GM23338 (cell line): ENCODE data around the gene OR2M7.

Source experiments
- CREB1 ChIP-seq: fragments of 250-450 bp; sonication (Bioruptor Pico); IDR thresholded peaks from 2 replicates; pipeline ENCODE4 v1.5.0; 2020; ENCODE audit warnings: low read depth, mild to moderate bottlenecking, moderate library complexity
- CTCF ChIP-seq, 2 experiments: fragments of 200-600 bp in 1 of 2; sonication (generic) in 1 of 2; conservative IDR thresholded peaks; 2 replicates each; pipeline versions ENCODE4 v1.5.1 to v1.6.1; 2016 to 2017; ENCODE audit warnings: antibody characterized with exemption in 2 of 2, low read depth in 2 of 2, mild to moderate bottlenecking in 2 of 2, moderate library complexity in 1 of 2
- ETS1 ChIP-seq: IDR thresholded peaks from 2 replicates; pipeline ENCODE4 v1.6.1; 2016; ENCODE audit warnings: antibody characterized with exemption
- EZH2 ChIP-seq: fragments of 200-600 bp; sonication (generic); IDR thresholded peaks from one replicate; pipeline ENCODE4 v1.8.0; 2017; ENCODE audit warnings: antibody characterized with exemption, mild to moderate bottlenecking, low read depth; ENCODE audit not compliant: unreplicated experiment
- EZH2phosphoT487 ChIP-seq: fragments of 200-600 bp; sonication (generic); IDR thresholded peaks from one replicate; pipeline ENCODE4 v1.8.1; 2018; ENCODE audit warnings: antibody characterized with exemption; ENCODE audit not compliant: unreplicated experiment
- JUNB ChIP-seq: IDR thresholded peaks from one replicate; pipeline ENCODE4 v1.6.1; 2016; ENCODE audit warnings: antibody characterized with exemption; ENCODE audit not compliant: unreplicated experiment
- NANOG ChIP-seq: IDR thresholded peaks from 2 replicates; pipeline ENCODE4 v1.6.1; 2016; ENCODE audit warnings: antibody characterized with exemption, borderline replicate concordance
- POLR2AphosphoS5 ChIP-seq: IDR thresholded peaks from 2 replicates; pipeline ENCODE4 v1.6.1; 2016; ENCODE audit warnings: antibody characterized with exemption, low read depth
- REST ChIP-seq: IDR thresholded peaks from one replicate; pipeline ENCODE4 v1.6.1; 2018; ENCODE audit warnings: antibody characterized with exemption; ENCODE audit not compliant: unreplicated experiment
- STAT1 ChIP-seq: IDR thresholded peaks from one replicate; pipeline ENCODE4 v1.6.1; 2016; ENCODE audit warnings: antibody characterized with exemption; ENCODE audit not compliant: unreplicated experiment
- ZNF114 ChIP-seq: fragments of 250-450 bp; sonication (Bioruptor Pico); IDR thresholded peaks from 2 replicates; pipeline ENCODE4 v1.5.0; 2020; ENCODE audit warnings: mild to moderate bottlenecking, moderate library complexity
- ZNF331 ChIP-seq: fragments of 250-450 bp; sonication (Bioruptor Pico); IDR thresholded peaks from 2 replicates; pipeline ENCODE4 v1.5.0; 2020; ENCODE audit warnings: low read depth, mild to moderate bottlenecking, moderate library complexity
- ZNF462 ChIP-seq: fragments of 250-450 bp; sonication (Bioruptor Pico); IDR thresholded peaks from 2 replicates; pipeline ENCODE4 v1.5.0; 2020; ENCODE audit warnings: mild to moderate bottlenecking, moderate library complexity

GRCh38 chr1:248359415-248359814 is 35.0 kb upstream of the OR2M7 start:
- TF ChIP-seq CTCF (conservative IDR thresholded peaks at IDR 0.05; ENCODE audit: low read depth in 2 of 2), result no peak
- no peak for TF ChIP-seq EZH2phosphoT487
- no peak for TF ChIP-seq EZH2
- no peak for TF ChIP-seq CREB1
- no peak for TF ChIP-seq ZNF331 (CRISPR knock-in tag)
- TF ChIP-seq POLR2AphosphoS5, result no peak
- no peak for TF ChIP-seq ETS1
- no peak for TF ChIP-seq REST
- TF ChIP-seq STAT1, result no peak
- TF ChIP-seq ZNF114, result no peak
- no peak for TF ChIP-seq ZNF462 (CRISPR knock-in tag)
- TF ChIP-seq JUNB, result no peak
- TF ChIP-seq NANOG, result no peak
